Parathyroid adenoma (tissue), 2 donors: ENCODE results near the gene CECR2.

ENCODE experiments used
- H2AFZ ChIP-seq: fragments of 300-600 bp; sonication (generic); one replicate; pipeline ENCODE4 v1.7.0; 2017; ENCODE audit warnings: antibody characterized with exemption, mild to moderate bottlenecking
- H3K27ac ChIP-seq: fragments of 300-600 bp; sonication (generic); one replicate; pipeline ENCODE4 v1.7.0; 2017
- H3K27me3 ChIP-seq: fragments of 300-600 bp; sonication (generic); one replicate; pipeline ENCODE4 v1.7.0; 2017; ENCODE audit warnings: low read length; ENCODE audit not compliant: control insufficient read depth, insufficient read depth
- H3K36me3 ChIP-seq: fragments of 300-600 bp; sonication (generic); one replicate; pipeline ENCODE4 v1.7.0; 2017; ENCODE audit warnings: low read length; ENCODE audit not compliant: control insufficient read depth, insufficient read depth
- H3K4me1 ChIP-seq: fragments of 300-600 bp; sonication (generic); one replicate; pipeline ENCODE4 v1.7.0; 2017; ENCODE audit warnings: control low read depth
- H3K4me2 ChIP-seq: fragments of 300-600 bp; sonication (generic); one replicate; pipeline ENCODE4 v1.7.0; 2017; ENCODE audit warnings: low read length
- H3K4me3 ChIP-seq: fragments of 300-600 bp; sonication (generic); one replicate; pipeline ENCODE4 v1.7.0; 2017; ENCODE audit warnings: low read depth, low read length
- H3K79me2 ChIP-seq: fragments of 300-600 bp; sonication (generic); one replicate; pipeline ENCODE4 v1.7.0; 2017; ENCODE audit warnings: control low read depth
- H3K9ac ChIP-seq: fragments of 300-600 bp; sonication (generic); one replicate; pipeline ENCODE4 v1.7.0; 2017; ENCODE audit warnings: mild to moderate bottlenecking
- H3K9me3 ChIP-seq: fragments of 300-600 bp; sonication (generic); one replicate; pipeline ENCODE4 v1.7.0; 2017; ENCODE audit warnings: low read length; ENCODE audit not compliant: control insufficient read depth
- CTCF ChIP-seq: fragments of 300-600 bp; sonication (generic); IDR thresholded peaks from one replicate; pipeline ENCODE4 v1.7.0; 2017; ENCODE audit warnings: antibody characterized with exemption, mild to moderate bottlenecking
- donor health status: primary hyperparathyroidism.

The CECR2 gene

DNA sequence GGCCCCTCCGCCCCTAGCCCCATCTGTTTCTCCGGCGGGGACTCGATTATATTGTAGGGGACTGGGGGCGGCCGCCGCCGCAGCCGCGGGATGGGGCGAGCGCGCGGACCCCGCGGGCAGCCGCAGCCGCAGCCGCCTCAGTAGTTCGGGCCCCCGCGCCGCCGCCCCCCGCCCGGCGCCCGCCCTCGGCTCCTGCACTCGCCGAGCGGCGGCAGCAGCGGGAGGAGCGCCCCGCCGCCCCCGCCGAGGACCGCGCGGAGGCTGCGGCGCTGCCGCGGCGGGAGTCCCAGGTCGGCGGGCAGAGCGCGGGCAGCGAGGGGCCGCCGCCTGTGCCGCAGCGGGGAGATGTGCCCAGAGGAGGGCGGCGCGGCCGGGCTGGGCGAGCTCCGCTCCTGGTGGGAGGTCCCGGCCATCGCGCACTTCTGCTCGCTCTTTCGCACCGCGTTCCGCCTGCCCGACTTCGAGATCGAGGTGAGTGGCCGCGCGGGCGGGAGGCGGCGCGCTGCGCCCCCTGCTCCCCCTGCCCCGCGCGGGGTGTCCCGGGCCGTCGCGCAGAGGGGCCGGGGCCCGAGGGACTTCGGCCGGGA, at the start of gene CECR2:
Gene CECR2, plus strand, starts transcription at position 22 of the 587 bp plus-strand sequence. Its CDS starts 324 bp downstream, at position 346.
- H3K27ac ChIP-seq: no peak within 1 kb of the TSS
- H3K79me2 ChIP-seq: no peaks in the 10 kb centered on the region
- peak within 1 kb of the TSS; percentile 62 for H2AFZ ChIP-seq
- peak within 1 kb of the TSS; percentile 93 for H3K4me2 ChIP-seq
- H3K4me1 ChIP-seq: no peaks in the 10 kb centered on the region
- H3K27me3 ChIP-seq: no peaks in the 10 kb centered on the region
- no peak for TF ChIP-seq CTCF
- H3K4me3 ChIP-seq: peak within 1 kb of the TSS; percentile 54
- H3K9ac ChIP-seq: no peak within 1 kb of the TSS
- H3K9me3 ChIP-seq: no peaks in the 10 kb centered on the region
- H3K36me3 ChIP-seq: no peaks in the 10 kb centered on the region

- no peak overlapping the region for H2AFZ ChIP-seq
Measured at GRCh38 chr22:17319546-17319945, 49.7 kb upstream of the CECR2 start.

DNA sequence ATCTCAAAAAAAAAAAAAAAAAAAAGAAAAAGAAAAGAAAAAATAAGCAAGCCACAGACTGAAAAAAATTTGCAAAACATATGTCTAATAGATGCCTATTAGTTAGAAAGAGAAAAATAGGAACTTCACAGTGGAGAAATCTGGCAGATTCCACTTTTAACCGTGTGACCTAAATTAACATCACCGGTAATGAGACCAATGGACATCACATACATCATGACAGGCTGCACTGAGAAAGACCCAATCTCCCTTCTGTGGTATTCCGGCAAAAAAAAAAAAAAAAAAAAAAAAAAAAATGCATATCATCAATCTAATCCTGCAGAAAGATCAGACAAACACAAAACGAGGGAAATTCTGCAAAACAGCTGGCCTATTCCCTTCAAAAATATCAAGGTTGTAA, 46.7 kb upstream of the CECR2 start:
- TF ChIP-seq CTCF: no peak
- no peak overlapping the region for H3K9ac ChIP-seq

More at GRCh38 chr22:17319546-17319945, 49.7 kb upstream of the CECR2 start:
- Histone ChIP-seq H3K4me2 (no peak overlapping the region), H3K9me3 (no peaks in the 10 kb centered on the region), H3K27ac (no peak overlapping the region), H3K79me2 (no peaks in the 10 kb centered on the region), H3K27me3 (no peaks in the 10 kb centered on the region), H3K4me3 (no peak overlapping the region), H3K9ac (no peak overlapping the region), H3K4me1 (no peaks in the 10 kb centered on the region), H3K36me3 (no peaks in the 10 kb centered on the region)
- TF ChIP-seq CTCF: no peak

DNA sequence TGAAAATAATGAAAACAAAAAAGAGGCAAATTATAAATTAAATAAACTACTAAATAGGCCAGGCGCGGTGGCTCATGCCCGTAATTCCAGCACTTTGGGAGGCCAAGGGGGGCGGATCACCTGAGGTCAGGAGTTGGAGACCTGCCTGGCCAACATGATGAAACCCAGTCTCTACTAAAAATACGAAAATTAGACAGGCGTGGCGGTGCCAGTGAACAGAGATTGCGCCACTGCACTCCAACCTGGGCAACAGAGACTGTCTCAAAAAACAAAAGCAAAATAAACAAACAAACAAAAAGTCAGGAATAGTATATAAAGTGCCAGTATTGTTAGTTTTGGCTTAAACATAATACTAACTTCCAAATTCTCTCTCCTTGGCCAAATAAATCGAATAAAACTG, 37.6 kb upstream of the CECR2 start:
- no peak overlapping the region for H3K27ac ChIP-seq
- H3K79me2 ChIP-seq: no peaks in the 10 kb centered on the region
- H3K9me3 ChIP-seq: no peaks in the 10 kb centered on the region
- H3K9ac ChIP-seq: no peak overlapping the region
- no peak for TF ChIP-seq CTCF
- H3K36me3 ChIP-seq: no peaks in the 10 kb centered on the region
- H3K27me3 ChIP-seq: no peaks in the 10 kb centered on the region
- H3K4me2 ChIP-seq: no peak overlapping the region
- no peak overlapping the region for H2AFZ ChIP-seq
- H3K4me1 ChIP-seq: no peaks in the 10 kb centered on the region
- H3K4me3 ChIP-seq: no peak overlapping the region

More for the DNA sequence above, 46.7 kb upstream of the CECR2 start:
- Histone ChIP-seq H3K36me3 (no peaks in the 10 kb centered on the region), H3K9me3 (no peaks in the 10 kb centered on the region), H3K79me2 (no peaks in the 10 kb centered on the region), H3K4me3 (no peak overlapping the region), H2AFZ (no peak overlapping the region), H3K4me2 (no peak overlapping the region), H3K27me3 (no peaks in the 10 kb centered on the region), H3K27ac (no peak overlapping the region), H3K4me1 (no peaks in the 10 kb centered on the region)

DNA sequence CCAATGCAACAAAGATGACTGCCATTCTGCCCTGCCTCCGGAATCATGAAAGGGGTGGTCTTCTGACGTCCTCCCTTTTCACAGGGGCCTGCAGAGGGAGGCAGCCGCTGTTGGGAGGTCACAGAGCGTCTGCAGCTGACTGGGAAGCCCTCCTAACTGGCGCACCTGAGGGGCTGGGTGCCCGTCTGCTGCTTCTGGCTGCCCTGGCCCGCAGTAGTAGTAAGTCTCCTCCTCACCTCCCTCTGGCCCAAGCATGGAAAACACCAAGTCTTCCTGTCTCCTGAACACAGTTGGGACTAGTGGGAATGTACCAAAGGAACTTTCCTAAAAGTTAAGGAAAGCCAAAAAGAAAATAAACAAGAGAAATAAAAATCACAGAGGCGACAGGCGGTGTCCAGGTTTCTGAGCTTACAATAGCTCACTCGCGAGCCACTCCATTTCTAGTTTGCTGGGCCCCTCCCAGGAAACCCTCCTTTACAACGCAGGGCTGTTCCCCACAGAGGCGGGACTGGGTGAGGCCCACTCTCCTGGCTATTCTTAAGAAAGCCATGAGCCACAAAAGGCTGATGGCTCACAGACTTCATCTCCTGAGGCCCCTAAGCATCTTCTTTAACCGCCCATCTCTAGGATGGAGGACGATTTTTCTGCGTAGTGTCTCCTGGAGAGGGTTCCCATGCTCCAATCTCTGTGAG, 37.0 kb upstream of the CECR2 start:
- Histone ChIP-seq H2AFZ (no peak overlapping the region), H3K9ac (no peak overlapping the region), H3K4me2 (no peak overlapping the region)

More for the DNA sequence above, 37.0 kb upstream of the CECR2 start:
- TF ChIP-seq CTCF: no peak
- H3K4me1 ChIP-seq: no peaks in the 10 kb centered on the region
- H3K9me3 ChIP-seq: no peaks in the 10 kb centered on the region
- no peak overlapping the region for H3K4me3 ChIP-seq
- H3K79me2 ChIP-seq: no peaks in the 10 kb centered on the region
- H3K27ac ChIP-seq: no peak overlapping the region
- no peaks in the 10 kb centered on the region for H3K36me3 ChIP-seq
- H3K27me3 ChIP-seq: no peaks in the 10 kb centered on the region
